ENCODE measurements around the gene ZMYM2. TPM values are rescaled to one million over a fixed set of nuclear protein-coding genes. Genes with fewer than 3 reads are reported as not detected.

Gene ZMYM2
- total RNA-seq, 2 experiments from 2014 or later = 59.9 to 64.7 TPM

DNA sequence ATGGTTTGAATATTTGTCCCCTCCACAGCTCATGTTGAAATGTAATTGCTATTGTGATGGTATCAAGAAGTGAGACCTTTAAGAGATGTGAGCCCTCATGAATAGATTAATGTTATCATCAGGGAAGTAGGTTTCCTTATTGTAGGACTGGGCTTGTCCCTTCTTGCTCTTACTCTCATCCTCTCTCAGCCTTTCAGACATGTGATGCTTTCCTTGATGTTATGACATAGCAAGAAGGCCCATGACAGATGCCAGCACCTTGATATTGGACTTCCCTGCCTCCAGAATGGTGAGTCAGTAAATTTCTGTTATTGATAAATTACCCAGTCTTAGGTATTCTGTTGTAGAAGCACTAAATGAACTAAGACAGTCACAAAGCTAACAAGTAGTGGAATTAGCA is 5.7 kb upstream of the ZMYM2 start:
- Histone ChIP-seq H2AFZ (ENCODE audit: low read length) (no peak overlapping the region), H3K4me1 (ENCODE audit: insufficient read depth, low read length, poor library complexity, severe bottlenecking) (peaks cover 6% of the 10 kb centered on the region), H3K9me2 (ENCODE audit: insufficient read depth, low read length) (no peaks in the 10 kb centered on the region), H3K9me3 (ENCODE audit: low read length) (no peaks in the 10 kb centered on the region), H3K4me3 (ENCODE audit: low read depth, low read length, poor library complexity, severe bottlenecking) (no peak overlapping the region), H3K4me2 (ENCODE audit: low read length) (no peak overlapping the region), H4K20me1 (ENCODE audit: insufficient read depth, low read length) (no peaks in the 10 kb centered on the region), H3K79me2 (ENCODE audit: insufficient read depth, low read depth, low read length) (no peaks in the 10 kb centered on the region), H3K27ac (ENCODE audit: low read depth, low read length, poor library complexity, severe bottlenecking) (no peak overlapping the region), H3K36me3 (ENCODE audit: insufficient read depth, low read length) (no peaks in the 10 kb centered on the region)
- POLR2A ChIA-PET = interaction anchor here (0.7 kb wide), 1 partner anchor 1181 kb away, joined by 3 read pairs; no protein-coding TSS in a partner anchor
- DNase-seq (ENCODE audit: low spot score) = no peak
- intact Hi-C loops (cut with micrococcal nuclease; ENCODE audit: unreplicated experiment) = loop anchor here (10.0 kb wide), 1 partner anchor 318 kb away; the partner anchor contains the start of gene MPHOSPH8
- no peak for TF ChIP-seq EZH2phosphoT487 (IDR thresholded peaks at IDR 0.05; ENCODE audit: borderline replicate concordance, low read depth, low read length)
- TF ChIP-seq, protein P1, sequence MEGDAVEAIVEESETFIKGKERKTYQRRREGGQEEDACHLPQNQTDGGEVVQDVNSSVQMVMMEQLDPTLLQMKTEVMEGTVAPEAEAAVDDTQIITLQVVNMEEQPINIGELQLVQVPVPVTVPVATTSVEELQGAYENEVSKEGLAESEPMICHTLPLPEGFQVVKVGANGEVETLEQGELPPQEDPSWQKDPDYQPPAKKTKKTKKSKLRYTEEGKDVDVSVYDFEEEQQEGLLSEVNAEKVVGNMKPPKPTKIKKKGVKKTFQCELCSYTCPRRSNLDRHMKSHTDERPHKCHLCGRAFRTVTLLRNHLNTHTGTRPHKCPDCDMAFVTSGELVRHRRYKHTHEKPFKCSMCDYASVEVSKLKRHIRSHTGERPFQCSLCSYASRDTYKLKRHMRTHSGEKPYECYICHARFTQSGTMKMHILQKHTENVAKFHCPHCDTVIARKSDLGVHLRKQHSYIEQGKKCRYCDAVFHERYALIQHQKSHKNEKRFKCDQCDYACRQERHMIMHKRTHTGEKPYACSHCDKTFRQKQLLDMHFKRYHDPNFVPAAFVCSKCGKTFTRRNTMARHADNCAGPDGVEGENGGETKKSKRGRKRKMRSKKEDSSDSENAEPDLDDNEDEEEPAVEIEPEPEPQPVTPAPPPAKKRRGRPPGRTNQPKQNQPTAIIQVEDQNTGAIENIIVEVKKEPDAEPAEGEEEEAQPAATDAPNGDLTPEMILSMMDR (conservative IDR thresholded peaks at IDR 0.05; ENCODE audit: low read length) = no peak
- no TSS peak for BruUV-seq (replicated peaks)
- CTCF ChIA-PET (ENCODE audit: unreplicated experiment) = no interaction called here

DNA sequence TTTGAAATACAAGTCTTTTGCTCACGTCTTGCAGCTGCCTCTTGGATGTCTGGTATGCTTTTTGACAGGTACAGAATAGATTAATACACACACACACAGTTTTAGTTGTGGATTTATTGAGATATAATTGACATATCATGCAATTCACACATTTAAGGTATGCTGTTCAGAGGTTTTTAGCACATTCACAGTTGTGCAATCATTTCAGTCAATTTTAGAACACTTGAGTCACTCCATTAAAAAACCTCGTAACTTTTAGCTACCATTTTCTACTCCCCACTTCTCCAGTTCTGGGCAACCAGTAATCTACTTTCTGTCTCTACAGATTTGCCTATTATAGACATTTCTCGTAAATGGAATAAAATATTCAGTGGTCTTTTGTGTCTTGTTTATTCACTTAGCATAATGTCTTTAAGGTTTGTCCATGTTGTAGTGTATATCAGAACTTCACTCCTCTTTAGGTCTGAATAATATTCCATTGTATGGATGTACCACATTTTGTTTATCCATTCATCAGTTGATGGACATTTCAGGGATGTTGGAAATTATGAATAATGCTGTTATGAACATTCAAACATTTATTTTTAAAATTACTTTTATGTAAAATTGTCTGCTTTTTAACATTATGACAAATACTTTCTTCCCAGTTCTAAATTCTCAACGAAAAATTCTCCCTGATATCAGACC is 2.5 kb upstream of the ZMYM2 start:
- H3K9me3 ChIP-seq (ENCODE audit: low read length) = no peaks in the 10 kb centered on the region
- POLR2A ChIA-PET = interaction anchor here (1.5 kb wide), 1 partner anchor 10 kb away, joined by 5 read pairs; no protein-coding TSS in a partner anchor
- H3K36me3 ChIP-seq (ENCODE audit: insufficient read depth, low read length) = peaks cover 8% of the 10 kb centered on the region; the same call in 1 of the 2 replicates
- no peak overlapping the region for H2AFZ ChIP-seq (ENCODE audit: low read length)
- H3K9me2 ChIP-seq (ENCODE audit: insufficient read depth, low read length) = no peaks in the 10 kb centered on the region
- CTCF ChIA-PET (ENCODE audit: unreplicated experiment) = no interaction called here
- BruUV-seq (replicated peaks) = no TSS peak
- intact Hi-C loops (cut with micrococcal nuclease; ENCODE audit: unreplicated experiment) = loop anchor here (5.0 to 10.0 kb wide), 3 partner anchors 321 to 1711 kb away; partner anchors contain the start of gene MPHOSPH8
- H4K20me1 ChIP-seq (ENCODE audit: insufficient read depth, low read length) = peaks cover 7% of the 10 kb centered on the region; the same call in 1 of the 2 replicates
- H3K79me2 ChIP-seq (ENCODE audit: insufficient read depth, low read depth, low read length) = peaks cover 16% of the 10 kb centered on the region; the same call in 1 of the 2 replicates
- H3K4me2 ChIP-seq (ENCODE audit: low read length) = no peak overlapping the region
- DNase-seq (ENCODE audit: low spot score) = no peak
- H3K4me3 ChIP-seq (ENCODE audit: low read depth, low read length, poor library complexity, severe bottlenecking) = no peak overlapping the region
- TF ChIP-seq EZH2phosphoT487 (IDR thresholded peaks at IDR 0.05; ENCODE audit: borderline replicate concordance, low read depth, low read length) = no peak
- TF ChIP-seq, protein P1 (conservative IDR thresholded peaks at IDR 0.05; ENCODE audit: low read length) = no peak
- H3K27ac ChIP-seq (ENCODE audit: low read depth, low read length, poor library complexity, severe bottlenecking) = no peak overlapping the region
- H3K4me1 ChIP-seq (ENCODE audit: insufficient read depth, low read length, poor library complexity, severe bottlenecking) = peaks cover 16% of the 10 kb centered on the region
